Activated T-cell treated with anti-CD3 and anti-CD28 coated beads for 24 hours (primary cell): ENCODE data around the gene MXD4.
A peak's percentile ranks its signal among the peaks of the same experiment; 100 is the strongest.
"Not testable (repeated sequence)": the region's sequence is repeated elsewhere in the genome, so short reads cannot be mapped to it uniquely, and the experiment has no call there.

Experiments
- DNase-seq: peaks from one replicate; pipeline ENCODE4 v3.0.0-alpha.2; 2020; ENCODE audit warnings: low read depth

Gene MXD4

DNA sequence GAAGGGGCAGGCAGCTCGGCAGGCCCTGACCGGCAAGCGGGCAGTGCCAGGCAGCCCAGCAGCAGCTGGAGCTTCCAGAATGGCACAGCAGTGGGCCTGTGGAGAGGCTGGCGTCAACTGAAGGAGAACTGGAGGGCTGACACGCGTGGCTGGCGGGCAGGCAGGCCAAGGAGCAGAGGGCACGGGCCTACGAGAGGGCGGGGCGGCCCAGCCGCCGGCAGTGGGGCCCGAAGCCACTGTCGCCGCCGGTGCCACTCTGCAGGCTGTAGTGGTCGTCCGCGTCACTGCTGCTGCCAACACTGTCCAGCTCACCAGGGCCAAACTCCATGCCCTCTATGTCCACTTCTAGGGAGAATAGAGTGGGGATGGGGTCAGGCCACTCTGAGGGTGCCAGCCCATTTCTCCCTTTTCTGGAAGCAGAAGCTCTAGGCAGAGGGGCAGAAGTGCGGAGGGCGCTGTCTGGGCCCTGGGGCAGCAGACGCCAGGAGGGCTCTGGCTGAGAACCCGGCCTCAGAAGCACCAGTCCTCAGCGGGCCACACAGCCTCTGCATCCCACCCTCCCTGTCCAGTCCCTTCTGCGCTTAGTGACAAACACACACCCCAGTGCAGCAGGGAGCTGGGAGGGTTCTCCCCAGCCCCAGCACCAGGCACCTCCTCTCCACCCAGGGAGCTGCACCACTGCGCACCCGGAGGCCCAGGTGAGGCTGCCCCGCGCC is 11.4 kb downstream of the MXD4 start:
- no peak for DNase-seq

DNA sequence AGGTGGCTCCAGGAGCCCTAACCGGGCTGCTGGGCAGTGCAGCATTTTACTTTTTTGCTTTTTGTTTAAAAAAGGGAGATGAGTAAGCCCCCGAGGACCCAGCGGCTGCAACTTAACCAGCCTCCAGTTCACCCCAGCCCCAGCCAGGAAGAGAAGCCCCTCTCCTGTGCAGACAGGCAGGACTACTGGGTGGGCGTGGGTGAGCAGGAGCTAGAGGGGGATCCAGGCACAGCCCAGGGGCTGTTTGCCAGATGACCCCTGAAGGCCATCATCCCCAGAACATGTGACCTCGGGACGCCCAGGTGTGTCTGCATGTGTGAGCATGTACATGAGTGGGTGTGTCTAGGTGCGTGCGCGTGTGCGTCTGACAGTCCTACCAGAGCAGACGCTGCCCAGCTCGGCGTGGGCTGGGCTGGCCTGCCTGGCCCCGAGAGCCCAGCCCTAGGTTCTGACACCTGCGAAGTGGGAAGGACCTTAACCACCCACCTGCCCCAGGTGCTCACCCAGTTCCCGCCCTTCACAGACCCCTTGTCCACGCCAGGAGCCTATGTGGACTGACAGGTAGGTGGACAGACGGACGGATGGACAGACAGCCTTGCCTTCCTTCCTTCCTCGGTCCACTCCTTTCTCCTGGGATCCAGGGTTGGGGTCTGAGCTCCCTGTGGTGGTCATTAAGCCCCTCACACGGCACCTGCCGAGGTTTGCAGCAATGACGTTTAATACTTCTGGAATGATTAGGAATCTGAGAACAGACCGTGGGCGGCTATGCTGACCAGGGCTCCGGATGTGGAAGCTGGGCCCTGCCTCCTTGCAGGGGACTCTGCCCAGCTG is 12.2 kb downstream of the MXD4 start:
- no peak for DNase-seq

DNA sequence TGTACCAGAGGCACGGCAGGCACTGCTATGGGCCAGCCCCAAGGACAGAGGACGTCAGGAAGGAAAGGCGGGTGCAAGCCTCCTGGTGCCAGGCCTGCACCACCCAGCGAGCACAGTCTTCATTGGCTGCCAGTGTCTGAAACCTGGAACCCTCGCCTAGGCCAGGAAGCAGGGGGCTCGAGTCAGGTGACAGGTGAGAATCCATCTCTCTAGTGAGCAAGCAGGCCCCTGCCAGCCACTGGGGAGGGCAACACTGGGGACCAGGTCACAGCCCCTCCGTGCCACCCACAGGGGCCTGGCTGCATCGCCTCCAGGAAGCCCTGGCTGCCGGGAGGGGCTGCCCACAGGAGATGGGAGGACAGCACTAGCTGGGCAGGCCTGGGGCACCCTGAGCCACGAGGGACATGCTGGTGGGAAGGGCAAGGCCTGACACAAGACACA is 13.1 kb downstream of the MXD4 start:
- no peak for DNase-seq

DNA sequence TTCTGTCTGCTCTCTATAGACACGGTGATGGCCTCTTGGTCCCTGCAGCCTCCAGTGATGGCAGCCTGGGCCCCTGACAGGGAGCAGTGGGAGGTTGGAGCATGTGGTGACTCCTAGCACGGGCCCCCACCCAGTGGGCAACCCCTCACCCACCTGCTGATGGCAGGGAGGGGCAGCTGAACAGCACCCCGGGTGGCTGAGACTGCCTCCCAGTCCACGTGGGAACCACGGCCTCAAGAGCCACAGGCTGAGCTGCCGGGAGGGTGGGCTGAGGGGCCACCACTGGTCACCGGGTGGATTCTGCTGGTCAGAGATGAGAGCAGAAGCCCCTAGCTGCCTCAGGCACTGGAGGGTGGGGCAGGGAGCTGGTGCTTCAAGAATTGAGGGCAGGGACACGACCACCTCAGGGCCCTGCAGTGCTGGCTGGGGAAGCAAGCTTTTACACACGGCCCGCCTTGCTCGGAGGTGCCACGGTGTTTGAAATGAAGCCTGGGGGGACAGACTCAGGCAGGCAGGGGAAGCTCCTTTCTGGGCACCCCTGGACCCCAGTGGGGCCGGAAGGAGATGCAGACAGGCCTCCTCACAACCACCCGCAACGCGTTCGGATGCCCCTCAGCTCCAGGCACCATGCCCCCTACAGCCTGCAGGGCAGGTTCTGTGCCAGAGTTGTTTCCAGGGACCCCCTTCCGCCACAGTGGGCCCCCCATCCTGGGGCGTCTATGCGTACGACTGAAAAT is 13.7 kb downstream of the MXD4 start:
- no peak for DNase-seq

DNA sequence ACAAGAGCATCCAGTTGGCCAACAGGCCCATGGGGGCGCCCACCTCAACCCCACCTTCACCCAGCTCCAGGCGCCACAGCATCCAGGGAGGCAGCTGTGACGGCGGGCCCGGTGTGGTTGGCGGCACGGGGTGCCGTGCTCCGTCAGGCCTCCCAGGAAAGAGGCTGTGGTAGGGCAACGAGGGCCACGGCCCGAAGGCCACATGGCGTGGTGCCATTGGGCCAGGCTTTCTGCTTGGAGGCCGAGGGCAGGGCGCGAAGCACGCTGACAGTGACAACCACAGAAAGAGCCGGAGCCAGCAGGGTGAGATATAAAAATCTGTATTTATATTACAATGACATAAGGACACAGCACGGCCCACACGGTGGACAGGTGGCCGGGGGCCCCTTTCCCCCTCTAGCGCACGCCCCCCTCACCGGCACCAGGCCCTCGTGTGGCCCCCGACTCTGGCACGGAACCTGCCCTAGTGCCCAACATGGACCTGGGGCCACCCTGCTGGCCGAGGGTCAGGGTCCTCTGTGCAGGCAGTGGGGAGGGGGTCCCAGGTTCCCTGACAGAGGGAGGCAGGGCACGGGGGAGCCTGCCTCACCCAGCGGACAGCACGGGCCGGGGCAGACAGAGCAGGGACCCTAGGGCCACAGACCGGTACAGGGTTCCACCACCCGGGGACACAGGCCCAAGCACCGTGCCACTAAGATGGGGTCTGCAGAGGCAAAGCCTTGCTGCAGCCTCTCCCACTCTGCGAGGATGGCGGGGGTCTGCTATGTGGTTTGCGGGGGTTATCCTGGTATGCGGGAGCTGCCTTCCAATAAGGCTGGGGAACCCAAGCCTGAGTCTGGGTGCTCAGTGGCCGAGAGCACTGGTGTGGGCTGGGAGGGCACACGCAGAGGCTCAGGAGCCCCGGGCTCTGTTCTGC is 14.5 kb downstream of the MXD4 start:
- no peak for DNase-seq

DNA sequence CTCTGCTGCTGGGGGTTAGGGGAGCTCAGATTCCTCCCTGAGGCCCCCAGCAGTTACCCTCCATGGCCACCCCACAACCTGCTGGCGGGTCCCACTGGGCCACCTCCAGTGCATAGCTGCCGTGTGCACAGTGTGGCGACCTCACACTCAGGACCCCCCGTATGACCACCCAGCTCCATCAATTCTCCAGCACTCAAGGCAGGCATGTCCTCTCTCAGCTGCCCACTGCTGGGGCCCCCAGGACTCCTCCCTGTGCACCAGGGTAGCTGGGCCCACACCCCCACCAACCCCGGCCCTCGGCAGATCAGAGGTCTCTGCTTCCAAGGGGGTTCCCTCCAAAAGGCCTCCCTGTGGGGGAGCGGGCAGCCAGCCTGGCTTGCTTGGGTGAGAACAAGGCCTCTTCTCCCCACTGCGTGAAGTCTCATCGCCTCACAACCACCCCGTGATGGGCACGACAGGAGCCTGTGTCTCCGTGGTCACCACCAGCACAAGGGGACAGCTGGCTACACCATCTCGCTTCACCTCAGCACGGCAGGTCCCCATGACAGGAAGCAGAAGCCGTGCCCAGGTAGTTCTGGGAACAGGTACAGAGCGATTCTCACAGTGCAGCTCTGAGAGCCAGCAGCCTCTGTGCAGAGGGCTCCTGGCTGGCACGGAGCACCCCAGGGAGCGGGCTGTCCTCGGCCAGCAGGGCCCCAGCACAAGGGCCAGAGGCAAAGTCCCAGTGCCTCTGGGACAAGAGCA is 15.4 kb downstream of the MXD4 start:
- no peak for DNase-seq

DNA sequence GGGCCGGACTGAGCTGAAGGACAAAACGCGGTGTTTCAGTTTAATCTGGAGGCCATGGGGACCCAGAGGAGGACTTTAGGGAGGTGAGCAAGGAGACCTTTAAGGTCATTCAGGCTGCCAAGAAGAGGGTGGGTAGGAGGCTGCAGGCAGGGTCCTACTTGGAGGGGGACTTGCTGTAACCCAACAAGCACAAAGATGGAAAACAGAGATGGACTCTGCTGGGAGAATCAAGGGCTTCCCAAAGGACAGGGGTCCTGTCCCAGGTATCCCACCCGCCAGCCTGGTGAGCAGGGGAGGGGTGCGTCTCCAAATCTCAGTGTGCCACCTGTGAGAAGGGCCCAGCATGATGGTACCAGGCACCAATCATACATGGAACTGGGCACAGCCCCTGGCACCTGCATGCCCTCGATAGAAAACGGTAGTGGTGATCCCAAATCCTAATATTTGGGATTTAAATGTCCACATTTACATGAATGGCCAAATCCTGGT is 16.1 kb downstream of the MXD4 start:
- no peak for DNase-seq

DNA sequence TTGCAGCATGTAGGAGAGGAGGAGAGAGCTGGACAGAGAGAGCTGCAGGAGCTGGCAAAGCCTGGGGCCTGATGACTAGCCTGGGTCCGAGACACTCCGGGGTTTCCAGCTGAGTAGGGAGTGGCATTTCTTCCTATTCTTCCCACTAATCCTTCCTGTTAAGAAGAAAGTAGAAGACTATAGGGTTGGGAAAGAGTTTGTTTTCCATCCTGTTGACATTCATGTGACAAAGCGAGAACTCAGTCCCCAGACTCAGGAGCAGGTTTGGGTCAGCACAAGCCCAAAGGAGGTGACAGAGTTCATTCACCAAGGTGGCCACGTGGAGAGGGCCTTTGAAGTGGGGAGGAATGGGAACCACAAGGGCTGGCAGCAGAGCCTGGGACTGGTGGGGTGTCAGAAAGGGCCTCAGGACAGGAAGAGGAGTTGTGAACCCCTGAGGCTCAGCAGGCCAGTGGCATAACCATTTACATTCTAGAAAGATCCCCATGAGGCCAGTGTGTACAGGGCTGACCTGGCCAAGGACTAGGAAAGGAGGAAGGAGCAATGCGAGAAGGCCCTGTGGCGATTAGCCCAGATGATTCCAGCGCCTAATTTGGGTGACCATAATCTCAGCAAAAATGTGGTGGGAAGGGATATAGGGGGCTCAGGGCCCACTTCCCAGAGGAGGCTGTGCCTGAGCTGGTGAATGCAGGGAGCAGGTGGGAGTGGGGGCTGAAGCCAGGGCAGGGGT is 16.7 kb downstream of the MXD4 start:
- no peak for DNase-seq

DNA sequence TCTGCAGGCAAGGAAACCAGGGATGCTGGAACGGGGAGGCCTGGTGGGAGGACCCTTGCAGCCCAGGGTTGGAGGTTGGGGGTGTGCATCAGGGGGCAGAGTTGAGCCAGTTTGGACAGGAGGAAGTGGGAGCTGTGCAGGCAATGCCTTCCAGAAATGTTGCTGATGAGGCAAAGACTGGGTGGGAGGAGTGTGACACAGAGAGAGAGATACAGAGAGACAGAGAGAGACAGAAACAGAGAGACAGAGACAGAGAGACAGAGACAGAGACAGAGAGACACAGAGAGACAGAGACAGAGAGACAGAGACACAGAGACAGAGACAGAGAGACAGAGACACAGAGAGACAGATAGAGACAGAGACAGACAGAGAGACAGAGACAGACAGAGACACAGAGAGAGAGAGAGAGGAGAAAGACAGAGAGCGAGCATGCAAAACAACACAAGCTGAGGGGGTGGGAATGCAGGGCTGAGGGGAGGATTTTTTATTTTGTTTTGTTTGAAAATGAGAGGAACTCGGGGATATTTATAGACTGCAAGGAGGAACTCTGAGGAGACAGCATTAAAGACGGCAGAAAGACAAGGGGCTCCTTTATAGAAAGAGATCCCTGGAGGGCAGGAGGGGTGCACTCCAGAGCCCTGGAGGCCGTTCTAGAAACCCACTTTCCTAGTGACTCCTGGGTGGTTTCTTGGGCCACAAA is 18.1 kb downstream of the MXD4 start:
- no peak for DNase-seq

DNA sequence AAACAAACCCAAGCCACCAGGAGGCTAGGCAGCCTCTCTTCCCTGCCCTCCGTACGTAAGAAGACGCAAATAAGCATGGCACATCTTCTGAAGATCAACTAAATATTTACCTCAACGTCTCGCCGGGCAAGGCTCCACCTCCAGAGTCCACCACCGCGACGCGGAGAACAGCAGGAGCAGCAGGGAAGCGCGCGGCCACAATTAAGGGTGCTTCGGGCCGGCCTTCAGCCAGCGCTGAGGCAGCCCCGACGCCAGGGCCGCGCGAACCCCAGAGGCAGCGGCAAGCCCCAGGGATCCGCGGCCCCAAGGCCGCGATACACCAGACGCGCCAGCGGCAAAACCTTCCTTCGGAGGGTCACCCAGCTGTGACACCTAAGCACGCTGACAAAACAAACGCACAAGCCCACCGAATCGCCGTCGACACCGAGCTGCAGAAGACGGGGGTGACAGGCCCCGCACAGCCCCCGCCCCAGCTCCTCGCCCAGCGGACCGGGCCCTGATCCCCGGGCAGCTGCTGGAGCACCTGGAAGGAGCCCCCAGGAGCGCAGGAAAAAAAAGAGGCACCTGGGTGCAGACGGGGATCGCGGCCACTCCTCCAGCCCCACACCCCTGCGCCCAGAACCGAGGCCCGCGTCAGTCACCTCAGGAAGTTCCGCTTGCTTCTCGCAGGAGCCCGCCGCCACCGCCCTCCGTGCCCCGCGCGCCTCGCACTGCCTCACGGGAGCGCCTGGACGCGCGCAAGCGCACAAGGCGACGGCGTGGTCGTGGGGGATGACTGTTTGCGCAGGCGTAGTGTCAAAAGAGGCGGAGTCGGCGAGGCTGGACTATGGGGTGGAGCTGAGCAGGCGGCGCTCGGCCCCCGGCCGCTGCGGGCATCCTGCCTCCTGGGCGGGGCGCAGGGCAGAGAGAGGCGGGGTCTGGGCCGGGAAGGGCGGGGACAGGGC is 20.2 kb downstream of the MXD4 start, which contains the start of the genes HAUS3 and POLN:
TSS of gene HAUS3 (minus strand) at position 712 of the 944 bp plus-strand sequence. CDS start 1,175 bp downstream, outside the sequence.
TSS of gene POLN (minus strand) at position 712 of the 944 bp plus-strand sequence. CDS start 12,890 bp downstream, outside the sequence.
- peak; percentile 99 for DNase-seq

DNA sequence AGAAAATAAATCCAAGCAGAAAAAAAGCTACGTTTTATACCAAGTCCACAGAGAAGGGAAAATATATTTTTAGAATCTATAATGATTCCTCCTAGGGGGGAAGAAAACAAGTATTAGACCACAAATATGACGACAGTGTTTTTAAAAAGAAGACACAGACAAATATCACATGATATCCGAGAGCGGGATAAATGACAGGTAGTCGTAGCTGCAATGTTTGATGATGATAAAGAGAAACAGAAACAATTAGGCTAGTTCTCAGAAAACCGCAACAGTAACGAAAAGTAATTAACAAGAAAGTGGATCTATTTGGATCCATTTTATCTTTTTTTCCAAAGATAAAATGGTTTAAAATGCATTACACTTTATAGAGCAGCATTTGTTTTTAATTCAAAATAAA is 20.9 kb downstream of the MXD4 start:
- no peak for DNase-seq

DNA sequence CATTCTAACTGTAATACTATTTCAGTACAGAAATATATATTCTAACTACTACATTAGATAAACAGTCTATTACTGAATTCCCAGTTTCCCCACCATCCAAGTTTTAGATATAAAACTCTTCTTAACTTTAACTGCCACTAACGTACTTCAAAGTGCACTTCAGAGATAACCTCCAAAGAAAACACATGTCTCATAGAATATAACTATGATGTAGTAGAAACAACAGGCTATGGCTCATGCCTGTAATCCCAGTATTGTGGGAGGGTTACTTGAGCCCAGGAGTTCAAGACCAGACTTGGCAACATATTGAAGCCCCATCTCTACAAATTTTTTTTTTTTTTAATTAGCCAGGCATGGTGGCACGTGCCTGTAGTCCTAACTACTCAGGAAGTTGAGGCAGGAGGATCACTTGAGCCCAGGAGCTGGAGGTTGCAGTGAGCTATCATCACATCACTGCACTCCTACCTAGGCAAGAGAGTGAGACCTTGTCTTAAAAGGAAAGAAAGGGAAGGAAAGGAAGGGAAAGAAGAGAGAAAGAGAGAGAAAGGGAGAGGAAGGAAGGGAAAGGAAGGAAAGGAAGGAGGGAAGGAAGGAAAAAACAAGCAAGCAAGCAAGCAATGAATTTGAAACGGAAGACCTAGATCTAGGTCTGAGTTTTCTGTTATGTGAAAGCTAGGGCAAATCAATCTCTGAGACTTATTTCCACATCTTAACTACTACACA is 24.8 kb downstream of the MXD4 start:
- no peak for DNase-seq

DNA sequence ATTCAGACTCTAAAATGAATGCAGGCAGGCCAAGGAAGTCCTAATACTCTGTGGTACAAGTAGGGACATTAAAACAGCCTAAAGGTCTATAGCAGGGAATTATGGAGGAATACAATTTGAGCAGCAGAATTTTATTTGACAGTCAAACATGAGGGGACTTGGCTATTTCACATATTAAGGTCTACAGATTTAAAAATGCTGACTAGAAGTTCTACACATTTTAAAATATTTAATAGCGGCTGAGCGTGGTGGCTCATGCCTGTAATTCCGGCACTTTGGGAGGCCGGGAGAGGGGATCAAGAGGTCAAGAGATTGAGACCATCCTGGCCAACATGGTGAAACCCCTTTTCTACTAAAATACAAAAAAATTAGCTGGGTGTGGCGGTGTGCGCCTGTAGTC is 30.8 kb downstream of the MXD4 start:
- no peak for DNase-seq

DNA sequence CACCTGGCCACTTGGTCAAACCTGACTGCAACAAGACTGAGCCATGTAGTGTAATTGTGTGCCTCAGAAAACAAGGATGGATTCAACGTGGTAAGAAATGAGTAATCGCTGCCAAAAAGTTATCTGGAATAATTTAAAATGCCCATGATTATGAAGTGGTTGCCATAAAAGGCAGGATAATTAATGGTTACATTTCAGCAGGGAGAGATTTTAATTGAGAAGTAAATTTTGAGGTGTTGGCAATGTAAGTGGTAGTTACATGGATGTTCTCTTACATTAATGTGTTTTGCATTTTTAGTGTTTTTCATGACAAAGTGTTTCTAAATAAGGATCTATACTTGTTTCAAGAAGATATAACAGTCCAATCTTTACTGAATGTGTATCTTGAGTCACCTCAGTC is 35.6 kb downstream of the MXD4 start:
- no peak for DNase-seq

DNA sequence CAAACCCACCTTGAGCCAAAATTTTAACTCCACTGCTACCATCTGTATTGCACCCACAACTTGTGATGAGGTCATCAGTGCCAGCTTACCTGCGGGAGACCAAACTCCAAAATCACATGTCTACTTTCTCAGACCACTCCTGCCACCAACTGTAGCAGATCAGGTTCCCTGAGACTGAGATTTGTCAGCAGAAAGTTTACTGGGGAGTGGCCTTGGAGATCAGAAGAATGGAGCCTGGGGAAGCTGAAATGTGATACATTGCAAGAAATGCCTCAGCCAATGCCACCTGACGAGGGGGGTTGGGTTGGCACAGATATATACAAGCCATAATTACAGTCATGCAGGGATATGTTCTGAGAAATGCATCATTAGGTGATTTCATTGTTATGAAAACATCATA is 39.1 kb downstream of the MXD4 start:
- no peak for DNase-seq

DNA sequence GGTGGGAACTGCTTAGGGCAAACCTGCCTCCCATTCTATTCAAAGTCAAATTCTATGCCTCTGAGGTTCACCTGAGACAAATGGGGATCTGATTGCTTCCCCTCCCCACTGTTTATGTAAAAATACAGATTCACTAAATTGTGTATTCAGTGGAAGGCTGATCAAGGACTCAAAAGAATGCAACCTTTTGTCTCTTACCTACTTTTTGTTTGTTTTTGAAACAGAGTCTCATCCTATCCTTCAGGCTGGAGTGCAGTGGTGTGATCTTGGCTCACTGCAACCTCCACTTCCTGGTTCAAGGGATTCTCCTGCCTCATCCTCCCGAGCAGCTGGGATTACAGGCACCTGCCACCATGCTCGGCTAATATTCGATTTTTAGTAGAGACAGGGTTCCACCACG is 40.5 kb downstream of the MXD4 start:
- not testable (repeated sequence) for DNase-seq

DNA sequence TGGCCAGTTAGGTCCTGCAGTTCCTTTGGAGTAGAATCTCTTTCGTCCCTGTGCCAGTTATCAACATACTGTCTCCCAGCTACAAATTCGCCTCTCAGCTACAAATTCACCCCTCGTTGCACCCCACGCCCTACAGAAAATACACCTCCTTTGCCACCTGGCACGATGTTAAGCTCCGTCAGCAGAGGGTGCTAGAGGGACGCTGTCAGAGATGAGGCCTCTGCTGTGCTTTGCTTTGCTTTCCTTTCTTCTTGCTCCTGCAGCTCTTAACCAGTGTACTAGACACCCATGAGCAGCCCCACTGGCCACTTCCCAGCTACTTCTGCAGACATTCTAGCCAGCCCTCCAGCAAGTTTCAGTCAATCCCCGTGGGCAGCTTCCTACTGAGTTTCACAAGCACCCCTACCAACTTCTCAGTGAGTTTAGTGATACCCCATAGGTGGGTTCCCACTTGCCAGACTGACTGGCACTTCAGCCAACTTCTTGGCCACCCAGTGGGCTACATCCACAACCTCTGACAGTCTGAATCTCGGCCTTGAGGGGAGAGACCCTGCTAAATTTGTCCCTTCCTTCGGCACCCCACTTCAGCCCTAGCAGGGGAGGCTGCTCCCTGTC is 41.8 kb downstream of the MXD4 start:
- peak; percentile 72 for DNase-seq
